Thyroid gland (tissue), 4 donors: Measurements from ENCODE around the gene DLG2.

Source experiments
- CTCF ChIP-seq, 6 experiments: fragments of 200-600 bp in 3 of 6; fragments of 450-650 bp in 3 of 6; sonication (generic) in 3 of 6; IDR thresholded peaks; one replicate each; pipeline ENCODE4 v1.5.1; 2016 to 2019; ENCODE audit warnings: antibody characterized with exemption in 6 of 6, mild to moderate bottlenecking in 2 of 6, inconsistent platforms in 1 of 6, moderate library complexity in 1 of 6
- POLR2A ChIP-seq, 2 donors: fragments of 450-650 bp; IDR thresholded peaks; one replicate each; pipeline ENCODE4 v1.6.1; 2017; ENCODE audit warnings: antibody characterized with exemption in 2 of 2, mild to moderate bottlenecking in 2 of 2, moderate library complexity in 1 of 2

- no peak for TF ChIP-seq POLR2A (IDR thresholded peaks at IDR 0.05)
- no peak for TF ChIP-seq CTCF (IDR thresholded peaks at IDR 0.05)
Observed at GRCh38 chr11:84480131-84480530, 1147.0 kb downstream of the DLG2 start.
